ENCODE data around the gene ZNF865.

DNA sequence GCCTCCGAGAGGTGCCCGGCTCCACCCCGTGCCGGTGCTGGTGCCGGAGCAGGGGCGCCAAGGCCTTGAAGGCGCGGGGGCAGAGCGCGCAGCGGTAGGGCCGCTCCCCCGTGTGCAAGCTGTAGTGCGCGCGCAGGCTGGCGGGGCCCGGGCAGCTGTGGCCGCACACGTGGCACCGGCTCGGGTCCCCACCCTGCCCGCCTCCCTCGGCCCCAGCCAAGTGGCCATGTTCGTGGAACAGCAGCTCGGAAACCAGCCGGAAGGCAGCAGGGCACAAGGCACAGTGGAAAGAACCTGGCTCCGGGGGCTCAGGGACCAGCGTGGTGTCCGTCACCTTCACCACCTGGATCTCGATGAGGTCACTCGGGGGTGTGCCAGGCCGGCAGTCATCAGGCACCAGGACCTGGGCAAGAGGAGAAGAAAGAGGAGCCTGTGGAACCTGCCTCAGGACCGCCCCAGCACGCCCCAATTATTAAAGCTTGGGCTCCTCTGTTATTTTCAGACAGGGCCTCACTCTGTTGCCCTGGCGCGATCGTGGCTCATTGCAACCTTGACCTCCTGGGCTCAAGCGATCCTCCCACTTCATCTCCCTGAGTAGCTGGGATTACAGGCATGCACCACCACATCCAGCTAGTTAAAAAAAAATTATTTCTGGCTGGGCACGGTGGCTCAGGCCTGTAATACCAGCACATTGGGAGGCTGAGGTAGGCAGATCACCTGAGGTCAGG, 17.0 kb downstream of the ZNF865 start:
- TF ChIP-seq, protein P1, sequence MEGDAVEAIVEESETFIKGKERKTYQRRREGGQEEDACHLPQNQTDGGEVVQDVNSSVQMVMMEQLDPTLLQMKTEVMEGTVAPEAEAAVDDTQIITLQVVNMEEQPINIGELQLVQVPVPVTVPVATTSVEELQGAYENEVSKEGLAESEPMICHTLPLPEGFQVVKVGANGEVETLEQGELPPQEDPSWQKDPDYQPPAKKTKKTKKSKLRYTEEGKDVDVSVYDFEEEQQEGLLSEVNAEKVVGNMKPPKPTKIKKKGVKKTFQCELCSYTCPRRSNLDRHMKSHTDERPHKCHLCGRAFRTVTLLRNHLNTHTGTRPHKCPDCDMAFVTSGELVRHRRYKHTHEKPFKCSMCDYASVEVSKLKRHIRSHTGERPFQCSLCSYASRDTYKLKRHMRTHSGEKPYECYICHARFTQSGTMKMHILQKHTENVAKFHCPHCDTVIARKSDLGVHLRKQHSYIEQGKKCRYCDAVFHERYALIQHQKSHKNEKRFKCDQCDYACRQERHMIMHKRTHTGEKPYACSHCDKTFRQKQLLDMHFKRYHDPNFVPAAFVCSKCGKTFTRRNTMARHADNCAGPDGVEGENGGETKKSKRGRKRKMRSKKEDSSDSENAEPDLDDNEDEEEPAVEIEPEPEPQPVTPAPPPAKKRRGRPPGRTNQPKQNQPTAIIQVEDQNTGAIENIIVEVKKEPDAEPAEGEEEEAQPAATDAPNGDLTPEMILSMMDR (IDR thresholded peaks at IDR 0.05), result no peak
- TF ChIP-seq POLR2A (IDR thresholded peaks at IDR 0.05), result no peak

Data from body of pancreas (tissue), 4 donors.